Nephron progenitor cell (in vitro differentiated cells): ENCODE measurements around the gene PPME1.

Source experiments
- DNase-seq: peaks from one replicate; pipeline ENCODE4 v3.0.0; 2021
- H3K27ac Mint-ChIP-seq: 2 replicates; pipeline ENCODE4 v1.8.0; 2021; ENCODE audit warnings: mild to moderate bottlenecking, moderate library complexity, mixed read lengths
- H3K27me3 Mint-ChIP-seq: 2 replicates; pipeline ENCODE4 v1.8.0; 2021; ENCODE audit warnings: mild to moderate bottlenecking, low read depth, mixed read lengths; ENCODE audit not compliant: poor library complexity
- H3K36me3 Mint-ChIP-seq: 2 replicates; pipeline ENCODE4 v1.8.0; 2021; ENCODE audit warnings: low read depth, mixed read lengths
- H3K4me1 Mint-ChIP-seq: 2 replicates; pipeline ENCODE4 v1.8.0; 2021; ENCODE audit warnings: mixed read lengths
- H3K4me3 Mint-ChIP-seq: 2 replicates; pipeline ENCODE4 v1.8.0; 2021; ENCODE audit warnings: mild to moderate bottlenecking, moderate library complexity, mixed read lengths
- H3K9me3 Mint-ChIP-seq: 2 replicates; pipeline ENCODE4 v1.8.0; 2021; ENCODE audit warnings: mild to moderate bottlenecking, moderate library complexity, mixed read lengths
- CTCF ChIP-seq: fragments of 200-600 bp; sonication (generic); IDR thresholded peaks from 2 replicates; pipeline ENCODE4 v1.5.0; 2021; ENCODE audit warnings: antibody characterized with exemption

Gene PPME1

GRCh38 chr11:74256378-74257133 is 85.5 kb downstream of the PPME1 start:
- DNase-seq, result no peak
- Mint-ChIP-seq H3K36me3 (peaks cover 19% of the 10 kb centered on the region), H3K4me1 (peaks cover 14% of the 10 kb centered on the region), H3K27ac (no peak overlapping the region), H3K27me3 (peaks cover 5% of the 10 kb centered on the region), H3K9me3 (no peaks in the 10 kb centered on the region), H3K4me3 (no peak overlapping the region)
- no peak for TF ChIP-seq CTCF

GRCh38 chr11:74257959-74258553 is 87.0 kb downstream of the PPME1 start:
- peaks cover 19% of the 10 kb centered on the region for H3K36me3 Mint-ChIP-seq
- DNase-seq, result no peak
- no peaks in the 10 kb centered on the region for H3K9me3 Mint-ChIP-seq
- no peak for TF ChIP-seq CTCF
- H3K27ac Mint-ChIP-seq, result peak overlapping the region; percentile 88
- H3K4me1 Mint-ChIP-seq, result peaks cover 14% of the 10 kb centered on the region
- H3K4me3 Mint-ChIP-seq, result no peak overlapping the region
- peaks cover 11% of the 10 kb centered on the region for H3K27me3 Mint-ChIP-seq

GRCh38 chr11:74262725-74263124 is 91.6 kb downstream of the PPME1 start:
- Mint-ChIP-seq H3K9me3 (no peaks in the 10 kb centered on the region), H3K27me3 (peaks cover 14% of the 10 kb centered on the region), H3K4me3 (no peak overlapping the region), H3K36me3 (no peaks in the 10 kb centered on the region), H3K4me1 (peaks cover 18% of the 10 kb centered on the region), H3K27ac (no peak overlapping the region)
- no peak for TF ChIP-seq CTCF
- DNase-seq, result no peak

- Mint-ChIP-seq H3K9me3 (no peaks in the 10 kb centered on the region), H3K27me3 (peaks cover 18% of the 10 kb centered on the region), H3K27ac (no peak overlapping the region), H3K4me1 (peaks cover 11% of the 10 kb centered on the region), H3K4me3 (no peak overlapping the region), H3K36me3 (no peaks in the 10 kb centered on the region)
- no peak for DNase-seq
- TF ChIP-seq CTCF, result no peak
Measured at GRCh38 chr11:74265256-74265655, 94.2 kb downstream of the PPME1 start.

- no peak overlapping the region for H3K27ac Mint-ChIP-seq
- H3K4me1 Mint-ChIP-seq, result peaks cover 11% of the 10 kb centered on the region
- H3K9me3 Mint-ChIP-seq, result no peaks in the 10 kb centered on the region
- DNase-seq, result peak; percentile 12
- no peak for TF ChIP-seq CTCF
- peaks cover 20% of the 10 kb centered on the region for H3K27me3 Mint-ChIP-seq
- H3K4me3 Mint-ChIP-seq, result no peak overlapping the region
- H3K36me3 Mint-ChIP-seq, result no peaks in the 10 kb centered on the region
Measured at GRCh38 chr11:74267014-74267413, 95.9 kb downstream of the PPME1 start.

GRCh38 chr11:74268456-74268855 is 97.4 kb downstream of the PPME1 start:
- H3K27ac Mint-ChIP-seq, result no peak overlapping the region
- no peaks in the 10 kb centered on the region for H3K9me3 Mint-ChIP-seq
- DNase-seq, result no peak
- TF ChIP-seq CTCF, result no peak
- H3K36me3 Mint-ChIP-seq, result no peaks in the 10 kb centered on the region
- H3K27me3 Mint-ChIP-seq, result peaks cover 15% of the 10 kb centered on the region
- H3K4me3 Mint-ChIP-seq, result no peak overlapping the region
- H3K4me1 Mint-ChIP-seq, result peaks cover 11% of the 10 kb centered on the region
